HEK293T (cell line): ENCODE measurements around the gene RNF217.
"Not testable (repeated sequence)": the region's sequence is repeated elsewhere in the genome, so short reads cannot be mapped to it uniquely, and the experiment has no call there.

Experiments used
- CTCF ChIA-PET: fragments of 350-600 bp; formaldehyde crosslinking; extraction: SDS; loops from one replicate; lab custom pipeline; 2021; ENCODE audit warnings: antibody characterized with exemption, inconsistent platforms; lab: Yijun Ruan, JAX
- POLR2A ChIA-PET: fragments of 350-600 bp; formaldehyde crosslinking; extraction: SDS; loops from one replicate; lab custom pipeline; 2020; ENCODE audit warnings: antibody characterized with exemption, inconsistent platforms; lab: Yijun Ruan, JAX
- DNase-seq: peaks from one replicate; pipeline ENCODE4 v3.0.0; 2012; ENCODE audit warnings: mixed read lengths; ENCODE audit errors: extremely low spot score
- ARNT ChIP-seq: fragments of 450-650 bp; IDR thresholded peaks from 2 replicates; pipeline ENCODE4 v1.6.1; 2017; ENCODE audit warnings: mild to moderate bottlenecking
- BHLHE40 ChIP-seq: fragments of 450-650 bp; IDR thresholded peaks from 2 replicates; pipeline ENCODE4 v1.6.1; 2016; ENCODE audit warnings: mild to moderate bottlenecking, moderate library complexity, borderline replicate concordance
- CTBP1 ChIP-seq: fragments of 450-650 bp; IDR thresholded peaks from 2 replicates; pipeline ENCODE4 v1.6.1; 2016; ENCODE audit warnings: borderline replicate concordance
- ELF4 ChIP-seq: fragments of 450-650 bp; IDR thresholded peaks from 2 replicates; pipeline ENCODE4 v1.6.1; 2017; ENCODE audit warnings: antibody characterized with exemption
- FOXA1 ChIP-seq: fragments of 450-650 bp; IDR thresholded peaks from 2 replicates; pipeline ENCODE4 v1.6.1; 2016; ENCODE audit warnings: mild to moderate bottlenecking
- FOXK2 ChIP-seq: fragments of 450-650 bp; IDR thresholded peaks from 2 replicates; pipeline ENCODE4 v1.6.1; 2016; ENCODE audit warnings: mild to moderate bottlenecking
- FOXM1 ChIP-seq: fragments of 450-650 bp; IDR thresholded peaks from 2 replicates; pipeline ENCODE4 v1.6.1; 2017; ENCODE audit warnings: mild to moderate bottlenecking, borderline replicate concordance
- HDGF ChIP-seq: fragments of 450-650 bp; IDR thresholded peaks from 2 replicates; pipeline ENCODE4 v1.6.1; 2017; ENCODE audit warnings: antibody characterized with exemption, borderline replicate concordance
- L3MBTL2 ChIP-seq: fragments of 450-650 bp; conservative IDR thresholded peaks from 2 replicates; pipeline ENCODE4 v1.6.1; 2016; ENCODE audit warnings: mild to moderate bottlenecking
- LEF1 ChIP-seq: fragments of 450-650 bp; IDR thresholded peaks from 2 replicates; pipeline ENCODE4 v1.6.1; 2017; ENCODE audit warnings: mild to moderate bottlenecking, borderline replicate concordance
- NFRKB ChIP-seq: fragments of 450-650 bp; IDR thresholded peaks from 2 replicates; pipeline ENCODE4 v1.6.1; 2016; ENCODE audit warnings: mild to moderate bottlenecking, moderate library complexity
- PKNOX1 ChIP-seq: fragments of 450-650 bp; IDR thresholded peaks from 2 replicates; pipeline ENCODE4 v1.6.1; 2016
- SP1 ChIP-seq: fragments of 450-650 bp; IDR thresholded peaks from 2 replicates; pipeline ENCODE4 v1.6.1; 2017
- SUZ12 ChIP-seq: fragments of 450-650 bp; IDR thresholded peaks from 2 replicates; pipeline ENCODE4 v1.6.1; 2016; ENCODE audit warnings: mild to moderate bottlenecking
- TARDBP ChIP-seq: fragments of 450-650 bp; IDR thresholded peaks from 2 replicates; pipeline ENCODE4 v1.6.1; 2016
- ZNF384 ChIP-seq: fragments of 450-650 bp; IDR thresholded peaks from 2 replicates; pipeline ENCODE4 v1.6.1; 2016

The RNF217 gene

GRCh38 chr6:125074120-125074519 is 111.9 kb downstream of the RNF217 start:
- DNase-seq, result no peak
- no peak for TF ChIP-seq LEF1
- no peak for TF ChIP-seq SUZ12
- no peak for TF ChIP-seq CTBP1
- no peak for TF ChIP-seq ZNF384
- TF ChIP-seq FOXM1, result no peak
- no peak for TF ChIP-seq FOXK2
- CTCF ChIA-PET, result no interaction called here
- POLR2A ChIA-PET, result no interaction called here

- CTCF ChIA-PET, POLR2A ChIA-PET, DNase-seq: not testable (repeated sequence)
Measured at GRCh38 chr6:125075073-125075472, 112.8 kb downstream of the RNF217 start.

- TF ChIP-seq SUZ12, result no peak
- ChIA-PET CTCF (no interaction called here), POLR2A (no interaction called here)
- DNase-seq, result no peak
Measured at GRCh38 chr6:125075741-125076481, 113.7 kb downstream of the RNF217 start.

- DNase-seq, result no peak
- ChIA-PET POLR2A (no interaction called here), CTCF (interaction anchor here (0.6 kb wide), 1 partner anchor 63 kb away, joined by 3 read pairs; no protein-coding TSS in a partner anchor)
- TF ChIP-seq ZNF384 (no peak), BHLHE40 (no peak), ARNT (no peak), HDGF (no peak), TARDBP (no peak), FOXA1 (no peak)
Measured at GRCh38 chr6:125076482-125076742, 114.2 kb downstream of the RNF217 start.

GRCh38 chr6:125077453-125077852 is 115.2 kb downstream of the RNF217 start:
- CTCF ChIA-PET, result no interaction called here

GRCh38 chr6:125078602-125079321 is 116.5 kb downstream of the RNF217 start:
- CTCF ChIA-PET, result no interaction called here
- no peak for TF ChIP-seq LEF1
- no peak for TF ChIP-seq ZNF384
- TF ChIP-seq FOXA1, result no peak
- POLR2A ChIA-PET, result interaction anchor here (1.1 kb wide), 1 partner anchor 116 kb away, joined by 3 read pairs; the partner anchor contains the start of gene RNF217
- DNase-seq, result no peak

More at GRCh38 chr6:125077453-125077852, 115.2 kb downstream of the RNF217 start:
- DNase-seq, result no peak
- POLR2A ChIA-PET, result no interaction called here
- TF ChIP-seq BHLHE40, result no peak
- TF ChIP-seq SP1, result no peak
- no peak for TF ChIP-seq HDGF
- no peak for TF ChIP-seq NFRKB
- no peak for TF ChIP-seq CTBP1
- no peak for TF ChIP-seq L3MBTL2
- TF ChIP-seq ARNT, result no peak
- TF ChIP-seq PKNOX1, result no peak
- no peak for TF ChIP-seq FOXK2
- TF ChIP-seq SUZ12, result no peak
- TF ChIP-seq LEF1, result no peak
- TF ChIP-seq TARDBP, result no peak
- TF ChIP-seq FOXM1, result no peak
- no peak for TF ChIP-seq ZNF384
- TF ChIP-seq FOXA1, result no peak
- no peak for TF ChIP-seq ELF4

- DNase-seq, result no peak
- POLR2A ChIA-PET, result no interaction called here
- CTCF ChIA-PET, result no interaction called here
- no peak for TF ChIP-seq ELF4
- no peak for TF ChIP-seq LEF1
- TF ChIP-seq CTBP1, result no peak
- no peak for TF ChIP-seq FOXM1
- TF ChIP-seq ZNF384, result no peak
- TF ChIP-seq NFRKB, result no peak
- no peak for TF ChIP-seq HDGF
- TF ChIP-seq BHLHE40, result no peak
- TF ChIP-seq TARDBP, result no peak
- no peak for TF ChIP-seq SUZ12
- TF ChIP-seq L3MBTL2, result no peak
- TF ChIP-seq PKNOX1, result no peak
- no peak for TF ChIP-seq FOXA1
- no peak for TF ChIP-seq SP1
- TF ChIP-seq ARNT, result no peak
Measured at GRCh38 chr6:125082908-125083683, 120.9 kb downstream of the RNF217 start.
